Stimulated activated CD8-positive, alpha-beta memory T cell treated with anti-CD3 and anti-CD28 coated beads, Interleukin-15, amount 100 ng/mL, for 1 hour (primary cell): ENCODE data around the gene PNPLA4.

Source experiments
- DNase-seq: peaks from one replicate; pipeline ENCODE4 v3.0.0-alpha.2; 2020; ENCODE audit warnings: low read depth

The PNPLA4 gene

GRCh38 chrX:7852166-7852565 is 75.0 kb downstream of the PNPLA4 start:
- DNase-seq = no peak
